Measurements from ENCODE around the gene CAMTA1. TPM values are rescaled to one million over a fixed set of nuclear protein-coding genes. Genes with fewer than 3 reads are reported as not detected.

The CAMTA1 gene
- total RNA-seq, 2 experiments from 2014 or later, result 43.3 to 46.0 TPM

GRCh38 chr1:7476861-7477547 lies 691.8 kb downstream of the CAMTA1 start:
- Mint-ChIP-seq H3K4me1 (ENCODE audit: low read depth) (no peaks in the 10 kb centered on the region), H3K36me3 (ENCODE audit: low read depth) (no peaks in the 10 kb centered on the region), H3K4me3 (no peak overlapping the region), H3K9me3 (ENCODE audit: insufficient read depth) (no peaks in the 10 kb centered on the region), H3K27me3 (ENCODE audit: low read depth) (no peaks in the 10 kb centered on the region), H3K27ac (no peak overlapping the region)
- no peak for ATAC-seq
- CTCF ChIA-PET, result no interaction called here
- no peak for DNase-seq
- POLR2A ChIA-PET, result no interaction called here

- ATAC-seq (no peak), DNase-seq (no peak)
- Mint-ChIP-seq H3K9me3 (ENCODE audit: insufficient read depth) (no peaks in the 10 kb centered on the region), H3K4me3 (no peak overlapping the region), H3K27ac (no peak overlapping the region), H3K4me1 (ENCODE audit: low read depth) (no peaks in the 10 kb centered on the region), H3K36me3 (ENCODE audit: low read depth) (no peaks in the 10 kb centered on the region), H3K27me3 (ENCODE audit: low read depth) (no peaks in the 10 kb centered on the region)
- ChIA-PET POLR2A (no interaction called here), CTCF (no interaction called here)
Observed at GRCh38 chr1:7477593-7477992, 692.3 kb downstream of the CAMTA1 start.

GRCh38 chr1:7478142-7478790 lies 693.0 kb downstream of the CAMTA1 start:
- Mint-ChIP-seq H3K4me3 (no peak overlapping the region), H3K9me3 (ENCODE audit: insufficient read depth) (no peaks in the 10 kb centered on the region), H3K27ac (no peak overlapping the region), H3K4me1 (ENCODE audit: low read depth) (no peaks in the 10 kb centered on the region), H3K27me3 (ENCODE audit: low read depth) (no peaks in the 10 kb centered on the region), H3K36me3 (ENCODE audit: low read depth) (no peaks in the 10 kb centered on the region)
- ChIA-PET CTCF (no interaction called here), POLR2A (no interaction called here)
- ATAC-seq (no peak), DNase-seq (no peak)

GRCh38 chr1:7478809-7479499 lies 693.7 kb downstream of the CAMTA1 start:
- CTCF ChIA-PET, result no interaction called here
- no peak for DNase-seq
- H3K36me3 Mint-ChIP-seq (ENCODE audit: low read depth), result no peaks in the 10 kb centered on the region

GRCh38 chr1:7479571-7479970 lies 694.3 kb downstream of the CAMTA1 start:
- H3K36me3 Mint-ChIP-seq (ENCODE audit: low read depth), result no peaks in the 10 kb centered on the region
- no peaks in the 10 kb centered on the region for H3K9me3 Mint-ChIP-seq (ENCODE audit: insufficient read depth)
- ATAC-seq, result no peak
- no peak overlapping the region for H3K27ac Mint-ChIP-seq
- POLR2A ChIA-PET, result no interaction called here
- no peaks in the 10 kb centered on the region for H3K4me1 Mint-ChIP-seq (ENCODE audit: low read depth)
- DNase-seq, result no peak
- H3K4me3 Mint-ChIP-seq, result no peak overlapping the region
- CTCF ChIA-PET, result no interaction called here
- H3K27me3 Mint-ChIP-seq (ENCODE audit: low read depth), result no peaks in the 10 kb centered on the region

More at GRCh38 chr1:7478809-7479499, 693.7 kb downstream of the CAMTA1 start:
- H3K4me3 Mint-ChIP-seq, result no peak overlapping the region
- ATAC-seq, result no peak
- no peak overlapping the region for H3K27ac Mint-ChIP-seq
- POLR2A ChIA-PET, result no interaction called here
- no peaks in the 10 kb centered on the region for H3K9me3 Mint-ChIP-seq (ENCODE audit: insufficient read depth)
- H3K27me3 Mint-ChIP-seq (ENCODE audit: low read depth), result no peaks in the 10 kb centered on the region
- H3K4me1 Mint-ChIP-seq (ENCODE audit: low read depth), result no peaks in the 10 kb centered on the region

GRCh38 chr1:7481194-7481593 lies 695.9 kb downstream of the CAMTA1 start:
- ChIA-PET CTCF (no interaction called here), POLR2A (no interaction called here)
- no peaks in the 10 kb centered on the region for H3K36me3 Mint-ChIP-seq (ENCODE audit: low read depth)
- no peak for DNase-seq
- ATAC-seq, result no peak
- H3K9me3 Mint-ChIP-seq (ENCODE audit: insufficient read depth), result no peaks in the 10 kb centered on the region
- no peak overlapping the region for H3K4me3 Mint-ChIP-seq
- no peaks in the 10 kb centered on the region for H3K27me3 Mint-ChIP-seq (ENCODE audit: low read depth)
- no peaks in the 10 kb centered on the region for H3K4me1 Mint-ChIP-seq (ENCODE audit: low read depth)
- no peak overlapping the region for H3K27ac Mint-ChIP-seq

GRCh38 chr1:7482077-7482476 lies 696.8 kb downstream of the CAMTA1 start:
- Mint-ChIP-seq H3K27me3 (ENCODE audit: low read depth) (no peaks in the 10 kb centered on the region), H3K27ac (no peak overlapping the region), H3K9me3 (ENCODE audit: insufficient read depth) (no peaks in the 10 kb centered on the region), H3K4me3 (no peak overlapping the region), H3K36me3 (ENCODE audit: low read depth) (no peaks in the 10 kb centered on the region), H3K4me1 (ENCODE audit: low read depth) (no peaks in the 10 kb centered on the region)
- CTCF ChIA-PET, result no interaction called here
- no peak for ATAC-seq
- POLR2A ChIA-PET, result no interaction called here
- no peak for DNase-seq

GRCh38 chr1:7482772-7483495 lies 697.7 kb downstream of the CAMTA1 start:
- Mint-ChIP-seq H3K4me3 (no peak overlapping the region), H3K4me1 (ENCODE audit: low read depth) (no peaks in the 10 kb centered on the region), H3K27me3 (ENCODE audit: low read depth) (no peaks in the 10 kb centered on the region), H3K27ac (no peak overlapping the region), H3K36me3 (ENCODE audit: low read depth) (no peaks in the 10 kb centered on the region), H3K9me3 (ENCODE audit: insufficient read depth) (no peaks in the 10 kb centered on the region)
- DNase-seq (no peak), ATAC-seq (no peak)
- CTCF ChIA-PET, result no interaction called here
- POLR2A ChIA-PET, result no interaction called here

GRCh38 chr1:7483634-7484383 lies 698.6 kb downstream of the CAMTA1 start:
- H3K27me3 Mint-ChIP-seq (ENCODE audit: low read depth), result no peaks in the 10 kb centered on the region
- ATAC-seq (no peak), DNase-seq (no peak)
- POLR2A ChIA-PET, result no interaction called here
- no peak overlapping the region for H3K27ac Mint-ChIP-seq
- H3K4me3 Mint-ChIP-seq, result no peak overlapping the region
- no peaks in the 10 kb centered on the region for H3K9me3 Mint-ChIP-seq (ENCODE audit: insufficient read depth)
- no peaks in the 10 kb centered on the region for H3K4me1 Mint-ChIP-seq (ENCODE audit: low read depth)
- CTCF ChIA-PET, result no interaction called here
- no peaks in the 10 kb centered on the region for H3K36me3 Mint-ChIP-seq (ENCODE audit: low read depth)

- H3K27ac Mint-ChIP-seq, result no peak overlapping the region
- no peak for ATAC-seq
Observed at GRCh38 chr1:7485086-7485780, 700.0 kb downstream of the CAMTA1 start.

GRCh38 chr1:7485826-7486225 lies 700.6 kb downstream of the CAMTA1 start:
- Mint-ChIP-seq H3K27ac (no peak overlapping the region), H3K27me3 (ENCODE audit: low read depth) (no peaks in the 10 kb centered on the region), H3K4me3 (no peak overlapping the region), H3K36me3 (ENCODE audit: low read depth) (no peaks in the 10 kb centered on the region), H3K4me1 (ENCODE audit: low read depth) (no peaks in the 10 kb centered on the region), H3K9me3 (ENCODE audit: insufficient read depth) (no peaks in the 10 kb centered on the region)
- no peak for ATAC-seq
- no peak for DNase-seq
- ChIA-PET POLR2A (no interaction called here), CTCF (no interaction called here)

More at GRCh38 chr1:7485086-7485780, 700.0 kb downstream of the CAMTA1 start:
- Mint-ChIP-seq H3K36me3 (ENCODE audit: low read depth) (no peaks in the 10 kb centered on the region), H3K27me3 (ENCODE audit: low read depth) (no peaks in the 10 kb centered on the region), H3K9me3 (ENCODE audit: insufficient read depth) (no peaks in the 10 kb centered on the region), H3K4me1 (ENCODE audit: low read depth) (no peaks in the 10 kb centered on the region), H3K4me3 (no peak overlapping the region)
- ChIA-PET CTCF (no interaction called here), POLR2A (no interaction called here)
- DNase-seq, result no peak
